ENCODE measurements around the gene EXOC3. TPM values are rescaled to one million over a fixed set of nuclear protein-coding genes. Genes with fewer than 3 reads are reported as not detected.

The EXOC3 gene
- total RNA-seq, 3 donors from 2014 or later (not counting 1 experiment from before 2014, with no cell fraction given): 89.6 to 99.9 (median 96.3) TPM

- peaks cover 2% of the 10 kb centered on the region for H3K27me3 ChIP-seq (ENCODE audit: control insufficient read depth, insufficient read depth, low read length)
- H3K27ac ChIP-seq (ENCODE audit: low read length): no peak overlapping the region
- no peak overlapping the region for H3K27ac Mint-ChIP-seq
- H3K4me3 Mint-ChIP-seq: peak overlapping the region; percentile 13
- H3K4me1 Mint-ChIP-seq: peaks cover 0 to 6% of the 10 kb centered on the region in 2 donors
- no peaks in the 10 kb centered on the region for H3K9me3 ChIP-seq (ENCODE audit: control insufficient read depth, insufficient read depth, low read length)
- DNase-seq (no peak), ATAC-seq (peak in 2 of 3 donors; percentile 21 to 69)
- WGBS (ENCODE audit: insufficient coverage): 13% methylated on average over 33 of the region's 34 CpGs
- H3K9me3 Mint-ChIP-seq: no peaks in the 10 kb centered on the region
- H3K4me3 ChIP-seq (ENCODE audit: low read length): no peak overlapping the region
- H3K4me1 ChIP-seq (ENCODE audit: control insufficient read depth, insufficient read depth, low read length): peaks cover 5% of the 10 kb centered on the region
- H3K27me3 Mint-ChIP-seq (ENCODE audit: low read depth in 2 of 2): no peaks in the 10 kb centered on the region
- no peaks in the 10 kb centered on the region for H3K36me3 ChIP-seq (ENCODE audit: control insufficient read depth, insufficient read depth, low read length)
- no peak for TF ChIP-seq CTCF (IDR thresholded peaks at IDR 0.05)
- H3K36me3 Mint-ChIP-seq: no peaks in the 10 kb centered on the region
- intact Hi-C loops (cut with micrococcal nuclease): no loop called here
Observed at GRCh38 chr5:483434-484140, 40.6 kb downstream of the EXOC3 start.

- Histone ChIP-seq H3K9me3 (ENCODE audit: control insufficient read depth, insufficient read depth, low read length) (no peaks in the 10 kb centered on the region), H3K27ac (ENCODE audit: low read length) (no peak overlapping the region), H3K4me1 (ENCODE audit: control insufficient read depth, insufficient read depth, low read length) (peaks cover 5% of the 10 kb centered on the region), H3K4me3 (ENCODE audit: low read length) (no peak overlapping the region), H3K36me3 (ENCODE audit: control insufficient read depth, insufficient read depth, low read length) (no peaks in the 10 kb centered on the region), H3K27me3 (ENCODE audit: control insufficient read depth, insufficient read depth, low read length) (peaks cover 2% of the 10 kb centered on the region)
- Mint-ChIP-seq H3K4me1 (peaks cover 0 to 6% of the 10 kb centered on the region in 2 donors), H3K9me3 (no peaks in the 10 kb centered on the region), H3K36me3 (no peaks in the 10 kb centered on the region), H3K4me3 (no peak overlapping the region), H3K27me3 (ENCODE audit: low read depth in 2 of 2) (no peaks in the 10 kb centered on the region), H3K27ac (no peak overlapping the region)
- 94% methylated on average over 24 of the region's 24 CpGs for WGBS (ENCODE audit: insufficient coverage)
- intact Hi-C loops (cut with micrococcal nuclease): no loop called here
- ATAC-seq (no peak), DNase-seq (no peak)
- no peak for TF ChIP-seq CTCF (IDR thresholded peaks at IDR 0.05)
Observed at GRCh38 chr5:484556-484955, 41.6 kb downstream of the EXOC3 start.

GRCh38 chr5:485113-485945, 42.4 kb downstream of the EXOC3 start:
- Histone ChIP-seq H3K27ac (ENCODE audit: low read length) (no peak overlapping the region), H3K4me1 (ENCODE audit: control insufficient read depth, insufficient read depth, low read length) (peaks cover 5% of the 10 kb centered on the region), H3K4me3 (ENCODE audit: low read length) (no peak overlapping the region), H3K36me3 (ENCODE audit: control insufficient read depth, insufficient read depth, low read length) (no peaks in the 10 kb centered on the region), H3K27me3 (ENCODE audit: control insufficient read depth, insufficient read depth, low read length) (peaks cover 2% of the 10 kb centered on the region), H3K9me3 (ENCODE audit: control insufficient read depth, insufficient read depth, low read length) (no peaks in the 10 kb centered on the region)
- no peaks in the 10 kb centered on the region for H3K27me3 Mint-ChIP-seq (ENCODE audit: low read depth in 2 of 2)
- H3K27ac Mint-ChIP-seq: no peak overlapping the region
- 87% methylated on average over 29 of the region's 29 CpGs for WGBS (ENCODE audit: insufficient coverage)
- no peaks in the 10 kb centered on the region for H3K36me3 Mint-ChIP-seq
- H3K4me1 Mint-ChIP-seq: peaks cover 0 to 6% of the 10 kb centered on the region in 2 donors
- TF ChIP-seq CTCF (IDR thresholded peaks at IDR 0.05): no peak
- H3K9me3 Mint-ChIP-seq: no peaks in the 10 kb centered on the region
- no peak for ATAC-seq
- intact Hi-C loops (cut with micrococcal nuclease): no loop called here
- peak overlapping the region; percentile 37 for H3K4me3 Mint-ChIP-seq
- DNase-seq: no peak

All from natural killer cell (primary cell).